ENCODE data around the gene COL28A1. TPM values are rescaled to one million over a fixed set of nuclear protein-coding genes. Genes with fewer than 3 reads are reported as not detected.

The COL28A1 gene
- total RNA-seq, 1 experiment from 2014 or later, result 0.26 TPM

DNA sequence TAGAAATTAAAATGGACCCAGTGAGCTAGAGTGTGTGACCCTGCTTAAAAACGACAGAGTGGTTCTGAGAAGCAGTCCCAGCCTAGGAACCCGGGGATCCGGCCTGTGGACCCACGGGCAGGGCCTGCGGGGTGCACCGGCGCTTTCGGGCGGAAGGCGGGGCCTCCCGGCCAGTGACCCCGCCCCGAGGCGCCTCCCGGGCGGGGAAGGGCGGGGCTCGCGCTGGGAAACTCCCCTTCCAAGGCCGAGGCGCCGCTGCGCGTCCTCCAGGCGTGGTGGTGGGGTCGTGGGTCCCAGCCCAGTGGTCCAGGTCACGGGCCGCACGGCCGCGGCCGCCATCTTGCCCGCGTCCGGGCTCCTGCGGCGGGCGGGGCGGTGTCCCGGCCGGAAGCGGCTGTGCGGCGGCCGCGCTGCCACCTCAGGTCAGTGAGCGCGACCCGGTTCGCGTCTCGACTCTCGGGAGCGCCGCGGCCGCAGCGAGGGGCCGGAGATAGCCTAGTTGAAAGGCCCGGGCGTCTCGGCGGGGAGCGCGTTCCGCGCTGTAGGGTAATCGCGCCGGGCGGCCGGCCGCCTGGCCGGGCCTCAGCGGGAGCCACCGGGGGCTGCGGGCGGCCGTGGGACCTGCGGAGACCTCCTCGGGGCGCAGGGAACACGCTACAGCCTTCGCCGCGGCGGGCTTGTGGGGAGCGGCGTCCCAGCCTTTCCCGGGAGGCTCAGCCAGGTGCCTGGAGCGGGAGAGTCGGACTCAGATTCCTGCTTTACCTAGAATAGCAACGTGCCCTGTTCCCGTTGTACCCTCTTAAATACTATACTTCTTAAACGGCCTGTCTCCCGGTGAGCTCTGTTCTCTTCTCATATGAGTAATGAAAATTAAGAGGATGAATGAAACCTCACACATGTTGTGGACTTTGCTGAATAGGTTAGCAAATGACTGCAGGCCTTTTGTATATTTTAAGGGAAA, 31.3 kb upstream of the COL28A1 start, which contains the start of gene MIOS:
MIOS (plus strand) TSS at position 234 of the 961 bp plus-strand sequence. CDS start 5,592 bp downstream, outside the sequence.
- TF ChIP-seq EZH2phosphoT487 (IDR thresholded peaks at IDR 0.05; ENCODE audit: borderline replicate concordance, low read length), result no peak
- no peak for TF ChIP-seq EZH2 (IDR thresholded peaks at IDR 0.05; ENCODE audit: low read length, unreplicated experiment)
- TF ChIP-seq, protein P1, sequence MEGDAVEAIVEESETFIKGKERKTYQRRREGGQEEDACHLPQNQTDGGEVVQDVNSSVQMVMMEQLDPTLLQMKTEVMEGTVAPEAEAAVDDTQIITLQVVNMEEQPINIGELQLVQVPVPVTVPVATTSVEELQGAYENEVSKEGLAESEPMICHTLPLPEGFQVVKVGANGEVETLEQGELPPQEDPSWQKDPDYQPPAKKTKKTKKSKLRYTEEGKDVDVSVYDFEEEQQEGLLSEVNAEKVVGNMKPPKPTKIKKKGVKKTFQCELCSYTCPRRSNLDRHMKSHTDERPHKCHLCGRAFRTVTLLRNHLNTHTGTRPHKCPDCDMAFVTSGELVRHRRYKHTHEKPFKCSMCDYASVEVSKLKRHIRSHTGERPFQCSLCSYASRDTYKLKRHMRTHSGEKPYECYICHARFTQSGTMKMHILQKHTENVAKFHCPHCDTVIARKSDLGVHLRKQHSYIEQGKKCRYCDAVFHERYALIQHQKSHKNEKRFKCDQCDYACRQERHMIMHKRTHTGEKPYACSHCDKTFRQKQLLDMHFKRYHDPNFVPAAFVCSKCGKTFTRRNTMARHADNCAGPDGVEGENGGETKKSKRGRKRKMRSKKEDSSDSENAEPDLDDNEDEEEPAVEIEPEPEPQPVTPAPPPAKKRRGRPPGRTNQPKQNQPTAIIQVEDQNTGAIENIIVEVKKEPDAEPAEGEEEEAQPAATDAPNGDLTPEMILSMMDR (conservative IDR thresholded peaks at IDR 0.05; ENCODE audit: low read depth, low read length), result no peak
- POLR2A ChIA-PET (ENCODE audit: unreplicated experiment), result interaction anchor here (0.6 to 0.7 kb wide), 3 partner anchors 44 to 291 kb away, joined by 3 to 7 read pairs (median 4); no protein-coding TSS in a partner anchor
- Histone ChIP-seq H3K4me1 (ENCODE audit: insufficient read depth, low read length) (peaks cover 57% of the 10 kb centered on the region), H3K4me3 (ENCODE audit: low read length) (peak within 1 kb of the TSS; percentile 86), H3K4me2 (ENCODE audit: low read length) (peak within 1 kb of the TSS; percentile 97), H3F3A (ENCODE audit: low read length, unreplicated experiment) (peaks cover 6% of the 10 kb centered on the region), H3K27ac (ENCODE audit: low read length) (peak within 1 kb of the TSS; percentile 95), H4K20me1 (ENCODE audit: low read length) (no peaks in the 10 kb centered on the region), H2AFZ (ENCODE audit: low read length) (peak within 1 kb of the TSS; percentile 91), H3K9me3 (ENCODE audit: low read length) (no peaks in the 10 kb centered on the region), H3K79me2 (ENCODE audit: low read length) (peaks cover 48% of the 10 kb centered on the region), H3K36me3 (ENCODE audit: low read depth, low read length) (no peaks in the 10 kb centered on the region), H3K9ac (ENCODE audit: low read length) (peak within 1 kb of the TSS; percentile 89), H3K9me2 (replicated peaks; ENCODE audit: low read length) (no peaks in the 10 kb centered on the region), H3K27me3 (ENCODE audit: low read length) (no peaks in the 10 kb centered on the region)
- intact Hi-C loops (cut with micrococcal nuclease), result loop anchor here (2.0 kb wide), 1 partner anchor 74 kb away; the partner anchor contains the start of gene UMAD1
- BruUV-seq (replicated peaks), result no TSS peak
- DNase-seq (peak; percentile 81), ATAC-seq (peak; percentile 74)
- CTCF ChIA-PET, result no interaction called here

DNA sequence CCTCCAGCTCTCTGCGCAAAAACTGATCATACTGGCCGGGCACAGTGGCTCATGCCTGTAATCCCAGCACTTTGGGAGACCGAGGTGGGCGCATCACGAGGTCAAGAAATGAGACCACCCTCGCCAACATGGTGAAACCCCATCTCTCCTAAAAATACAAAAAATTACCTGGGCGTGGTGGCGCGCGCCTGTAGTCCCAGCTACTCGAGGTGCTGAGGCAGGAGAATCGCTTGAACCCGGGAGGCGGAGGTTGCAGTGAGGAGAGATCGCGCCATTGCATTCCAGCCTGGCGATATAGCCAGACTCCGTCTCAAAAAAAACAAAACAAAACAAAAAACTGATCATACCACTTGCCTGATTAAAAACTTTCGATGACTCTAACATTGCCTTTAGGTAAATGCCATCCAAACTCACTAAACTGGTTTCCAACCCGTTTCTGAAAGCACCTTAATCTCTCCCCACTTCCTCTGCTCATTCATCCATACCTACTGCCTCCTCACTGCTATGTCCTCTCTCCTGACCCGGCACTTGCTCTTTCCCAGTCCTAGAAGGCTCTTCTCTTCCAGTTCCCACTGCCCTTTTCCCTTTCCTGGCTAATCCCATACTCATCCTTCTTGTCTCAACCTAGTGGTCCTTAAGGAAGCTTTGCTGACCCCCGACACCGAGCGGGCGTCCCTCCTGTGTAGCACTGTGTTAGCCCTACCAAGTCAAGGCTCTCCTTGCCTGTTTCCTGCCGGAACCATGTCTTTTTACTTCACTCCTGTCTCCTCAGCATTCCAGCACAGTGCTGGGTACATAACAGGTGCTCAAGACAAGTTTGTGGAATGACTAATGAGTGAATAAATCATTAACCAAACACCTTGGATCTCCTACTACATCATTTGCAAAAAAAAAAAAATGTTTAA, 30.3 kb upstream of the COL28A1 start:
- no peaks in the 10 kb centered on the region for H3K36me3 ChIP-seq (ENCODE audit: low read depth, low read length)
- H2AFZ ChIP-seq (ENCODE audit: low read length), result peak overlapping the region; percentile 91
- no peaks in the 10 kb centered on the region for H3K9me3 ChIP-seq (ENCODE audit: low read length)
- H3K9me2 ChIP-seq (replicated peaks; ENCODE audit: low read length), result no peaks in the 10 kb centered on the region
- ChIA-PET POLR2A (ENCODE audit: unreplicated experiment) (interaction anchor here (0.6 to 0.7 kb wide), 3 partner anchors 43 to 290 kb away, joined by 3 to 7 read pairs (median 4); no protein-coding TSS in a partner anchor), CTCF (no interaction called here)
- TF ChIP-seq, protein P1 (conservative IDR thresholded peaks at IDR 0.05; ENCODE audit: low read depth, low read length), result no peak
- TF ChIP-seq EZH2phosphoT487 (IDR thresholded peaks at IDR 0.05; ENCODE audit: borderline replicate concordance, low read length) (no peak), EZH2 (IDR thresholded peaks at IDR 0.05; ENCODE audit: low read length, unreplicated experiment) (no peak)
- H4K20me1 ChIP-seq (ENCODE audit: low read length), result no peaks in the 10 kb centered on the region
- TSS peak; percentile 37 for BruUV-seq (replicated peaks)
- no peaks in the 10 kb centered on the region for H3K27me3 ChIP-seq (ENCODE audit: low read length)
- peak overlapping the region; percentile 89 for H3K9ac ChIP-seq (ENCODE audit: low read length)
- H3K27ac ChIP-seq (ENCODE audit: low read length), result peak overlapping the region; percentile 95
- peak overlapping the region; percentile 86 for H3K4me3 ChIP-seq (ENCODE audit: low read length)
- peaks cover 6% of the 10 kb centered on the region for H3F3A ChIP-seq (ENCODE audit: low read length, unreplicated experiment)
- peak; percentile 40 for ATAC-seq
- peaks cover 38% of the 10 kb centered on the region for H3K79me2 ChIP-seq (ENCODE audit: low read length)
- peak; percentile 90 for DNase-seq
- intact Hi-C loops (cut with micrococcal nuclease), result loop anchor here (2.0 kb wide), 1 partner anchor 75 kb away; the partner anchor contains the start of gene UMAD1
- peaks cover 57% of the 10 kb centered on the region for H3K4me1 ChIP-seq (ENCODE audit: insufficient read depth, low read length)
- H3K4me2 ChIP-seq (ENCODE audit: low read length), result peak overlapping the region; percentile 97
